Choroid plexus epithelial cell (primary cell): ENCODE data around the gene EPB41L4B.

Source experiments
- DNase-seq: peaks from one replicate; pipeline ENCODE4 v3.0.0-alpha.2; 2010; ENCODE audit warnings: low read depth
- H3K4me3 ChIP-seq: 2 replicates; pipeline ENCODE4 v1.5.1; 2011; ENCODE audit warnings: low read depth, mild to moderate bottlenecking, control low read depth, low read length, moderate library complexity
- TF ChIP-seq, protein P1 (sequence below): conservative IDR thresholded peaks from 2 replicates; pipeline ENCODE4 v1.5.1; 2011; ENCODE audit warnings: low read depth, mild to moderate bottlenecking, control low read depth, inconsistent platforms, low read length, moderate library complexity

EPB41L4B gene

DNA sequence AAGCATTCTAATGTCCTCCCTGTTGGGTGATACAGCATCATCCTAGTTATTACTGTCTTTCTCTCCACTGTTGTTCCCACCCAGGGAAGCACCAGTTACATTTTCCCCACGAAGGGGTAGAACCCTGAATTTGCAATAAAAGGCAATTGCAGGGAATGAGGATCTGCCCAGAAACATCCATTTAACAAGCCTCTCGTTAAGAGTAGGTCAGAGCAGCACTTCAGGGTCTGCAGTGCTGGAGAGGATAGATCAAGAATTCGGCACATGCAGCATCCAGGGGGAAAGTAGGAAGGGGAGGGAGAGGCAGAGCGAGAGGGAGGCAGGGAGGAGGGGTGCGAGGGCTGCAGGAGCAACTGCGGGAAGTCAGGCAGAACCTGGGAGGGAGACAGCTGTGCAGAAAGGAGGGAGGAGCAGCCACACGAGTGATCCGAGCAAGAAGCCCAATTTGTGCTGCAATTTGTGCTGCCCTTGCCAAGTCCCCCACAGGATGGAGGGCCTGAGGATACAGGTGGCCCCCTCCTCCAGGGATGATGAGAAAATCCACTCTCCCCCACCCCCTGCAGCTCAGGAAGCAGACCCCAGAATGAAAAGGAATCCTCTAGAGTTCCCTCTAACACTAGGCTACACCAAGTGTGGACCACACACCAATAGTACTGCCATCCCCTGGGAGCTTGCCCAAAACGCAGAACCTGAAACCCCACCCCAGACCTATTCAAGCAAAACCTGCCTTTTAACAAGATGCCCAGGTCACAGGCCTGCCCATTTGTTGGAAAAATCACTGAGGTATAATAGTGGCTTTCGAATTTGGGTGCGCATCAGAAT, 62.2 kb downstream of the EPB41L4B start:
- DNase-seq: no peak
- H3K4me3 ChIP-seq: no peak overlapping the region
- TF ChIP-seq, protein P1, sequence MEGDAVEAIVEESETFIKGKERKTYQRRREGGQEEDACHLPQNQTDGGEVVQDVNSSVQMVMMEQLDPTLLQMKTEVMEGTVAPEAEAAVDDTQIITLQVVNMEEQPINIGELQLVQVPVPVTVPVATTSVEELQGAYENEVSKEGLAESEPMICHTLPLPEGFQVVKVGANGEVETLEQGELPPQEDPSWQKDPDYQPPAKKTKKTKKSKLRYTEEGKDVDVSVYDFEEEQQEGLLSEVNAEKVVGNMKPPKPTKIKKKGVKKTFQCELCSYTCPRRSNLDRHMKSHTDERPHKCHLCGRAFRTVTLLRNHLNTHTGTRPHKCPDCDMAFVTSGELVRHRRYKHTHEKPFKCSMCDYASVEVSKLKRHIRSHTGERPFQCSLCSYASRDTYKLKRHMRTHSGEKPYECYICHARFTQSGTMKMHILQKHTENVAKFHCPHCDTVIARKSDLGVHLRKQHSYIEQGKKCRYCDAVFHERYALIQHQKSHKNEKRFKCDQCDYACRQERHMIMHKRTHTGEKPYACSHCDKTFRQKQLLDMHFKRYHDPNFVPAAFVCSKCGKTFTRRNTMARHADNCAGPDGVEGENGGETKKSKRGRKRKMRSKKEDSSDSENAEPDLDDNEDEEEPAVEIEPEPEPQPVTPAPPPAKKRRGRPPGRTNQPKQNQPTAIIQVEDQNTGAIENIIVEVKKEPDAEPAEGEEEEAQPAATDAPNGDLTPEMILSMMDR: no peak

DNA sequence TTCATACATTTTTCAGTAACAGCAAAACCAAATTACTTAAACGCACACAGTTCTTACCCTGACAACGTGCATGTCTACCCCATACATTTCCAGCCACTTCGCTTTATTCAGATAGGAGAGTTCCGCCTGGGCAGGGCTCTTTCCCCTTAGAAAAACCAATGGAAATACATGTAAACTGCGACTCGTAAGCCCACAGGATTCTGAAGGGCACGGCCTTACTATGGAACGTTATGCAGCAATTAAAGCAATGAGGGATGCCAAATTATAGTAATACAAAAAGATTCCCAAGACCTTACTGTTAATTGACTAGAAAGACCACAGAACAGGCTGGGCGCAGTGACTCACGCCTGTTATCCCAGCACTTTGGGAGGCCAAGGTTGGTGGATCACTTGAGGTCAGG, 64.5 kb downstream of the EPB41L4B start:
- DNase-seq: no peak
- no peak overlapping the region for H3K4me3 ChIP-seq
- TF ChIP-seq, protein P1: no peak

DNA sequence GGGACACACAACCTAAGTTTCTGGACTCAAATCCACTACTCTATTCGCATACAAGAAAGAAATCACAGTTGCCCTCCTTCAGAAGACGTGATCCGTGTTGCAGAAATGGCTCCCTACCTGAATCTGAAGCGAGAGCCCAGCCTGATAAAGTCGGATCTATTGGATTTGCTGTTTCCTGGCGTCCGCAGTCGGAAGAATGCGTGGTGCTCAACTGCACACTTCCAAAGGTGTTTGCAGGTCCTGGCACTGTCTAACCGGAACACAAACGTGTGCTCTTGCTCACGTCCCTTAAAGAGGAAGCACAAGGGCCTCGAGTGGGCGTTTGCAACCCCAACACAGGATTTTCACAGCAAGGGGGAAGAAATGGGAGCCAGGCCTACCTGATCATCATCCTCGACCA, 65.5 kb downstream of the EPB41L4B start:
- H3K4me3 ChIP-seq: no peak overlapping the region
- TF ChIP-seq, protein P1: no peak
- no peak for DNase-seq

DNA sequence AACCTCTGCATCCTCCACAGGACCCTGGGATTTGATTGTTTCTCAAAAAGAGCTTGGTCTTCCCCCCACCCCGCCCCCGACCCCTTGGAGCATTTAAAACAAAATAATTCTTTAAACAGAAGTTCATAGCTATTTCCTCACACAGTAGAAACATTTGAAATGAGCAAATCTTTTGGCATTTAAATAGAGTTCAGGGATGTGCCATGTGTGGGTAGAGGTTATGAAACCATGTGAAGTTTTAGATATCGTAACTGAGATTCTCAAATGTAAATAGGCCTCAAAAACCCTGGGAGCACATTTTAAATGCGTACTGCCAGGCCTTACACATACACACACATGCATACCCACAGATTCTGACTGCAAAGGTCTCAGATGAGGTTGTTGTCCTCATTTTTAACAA, 66.5 kb downstream of the EPB41L4B start:
- H3K4me3 ChIP-seq: no peak overlapping the region
- DNase-seq: peak; percentile 88
- TF ChIP-seq, protein P1: no peak

DNA sequence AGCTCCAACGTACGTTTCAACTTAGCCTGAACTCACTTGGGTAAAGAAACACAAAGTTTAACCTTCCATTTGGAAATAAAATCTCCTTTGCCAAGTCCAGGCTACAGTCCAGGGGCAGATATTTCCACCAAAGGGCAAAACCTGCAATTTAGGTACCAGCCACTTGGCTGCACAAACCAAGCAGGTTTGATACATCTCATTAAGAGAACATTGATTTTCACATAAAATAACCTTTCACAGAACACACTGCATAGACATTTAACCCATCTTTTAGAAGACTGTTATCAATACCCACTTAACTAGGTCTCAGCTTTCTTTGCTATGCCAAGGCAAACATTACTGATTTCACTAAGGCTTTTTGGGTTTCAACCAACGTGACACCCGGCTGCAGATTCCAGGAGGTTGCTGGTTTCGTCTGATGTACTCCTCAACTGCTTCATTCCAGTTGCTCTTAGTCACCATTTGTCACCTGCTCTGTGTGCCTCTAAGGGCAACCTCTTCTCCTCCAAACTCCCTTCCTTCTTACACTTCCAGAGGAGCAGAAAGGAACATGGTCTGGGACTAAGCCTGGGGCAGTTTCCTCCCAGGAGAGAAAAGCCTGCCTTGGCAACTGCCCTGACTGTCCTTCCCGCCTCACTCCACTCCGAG, 67.1 kb downstream of the EPB41L4B start:
- no peak overlapping the region for H3K4me3 ChIP-seq
- TF ChIP-seq, protein P1: peak; percentile 6
- peak; percentile 88 for DNase-seq

DNA sequence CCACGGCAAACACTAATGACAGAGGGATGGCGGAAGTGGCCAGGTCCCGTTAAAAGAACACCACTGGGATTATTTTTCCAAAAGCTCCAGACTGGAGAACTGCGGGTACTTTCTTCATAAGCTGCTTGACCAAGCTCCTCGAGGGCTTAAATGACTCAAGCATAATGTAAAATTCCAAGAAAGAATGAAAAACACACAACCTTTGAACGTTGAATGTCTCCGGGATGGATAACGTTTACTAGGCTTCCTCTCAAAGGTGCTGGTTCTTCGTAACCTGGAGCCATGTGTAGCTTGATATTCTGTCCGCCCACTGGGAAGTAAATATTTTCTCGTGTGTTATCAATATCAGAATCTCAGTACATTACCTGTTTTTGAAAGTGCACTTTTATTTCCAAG, 67.6 kb downstream of the EPB41L4B start:
- DNase-seq: no peak
- TF ChIP-seq, protein P1: no peak

More for the DNA sequence above, 67.6 kb downstream of the EPB41L4B start:
- H3K4me3 ChIP-seq: no peak overlapping the region
